NT2/D1 (cell line): ENCODE data around the gene ASB4.

ENCODE experiments used
- DNase-seq: peaks from one replicate; pipeline ENCODE4 v3.0.0-alpha.2; 2011; ENCODE audit warnings: low read depth, low spot score
- H3K27me3 ChIP-seq: 2 replicates; pipeline ENCODE4 v1.6.0; 2011; ENCODE audit warnings: mild to moderate bottlenecking; ENCODE audit not compliant: insufficient read length, insufficient read depth
- H3K36me3 ChIP-seq: 2 replicates; pipeline ENCODE4 v1.6.1; 2011; ENCODE audit warnings: mild to moderate bottlenecking, low read length, mixed read lengths; ENCODE audit not compliant: insufficient read depth, insufficient read length
- H3K4me1 ChIP-seq: 2 replicates; pipeline ENCODE4 v1.5.1; 2011; ENCODE audit not compliant: insufficient read depth, insufficient read length
- H3K4me3 ChIP-seq: 2 replicates; pipeline ENCODE4 v1.5.1; 2011; ENCODE audit warnings: low read depth; ENCODE audit not compliant: insufficient read length
- H3K9ac ChIP-seq: 2 replicates; pipeline ENCODE4 v1.6.0; 2011; ENCODE audit warnings: low read depth; ENCODE audit not compliant: insufficient read length
- H3K9me3 ChIP-seq: 2 replicates; pipeline ENCODE4 v1.5.1; 2011; ENCODE audit warnings: mild to moderate bottlenecking, low read length; ENCODE audit not compliant: insufficient read depth
- SUZ12 ChIP-seq: IDR thresholded peaks from 2 replicates; pipeline ENCODE4 v1.6.1; 2011; ENCODE audit not compliant: insufficient read length, insufficient read depth; ENCODE audit errors: extremely low read depth
- YY1 ChIP-seq: IDR thresholded peaks from 2 replicates; pipeline ENCODE4 v1.6.1; 2011; ENCODE audit not compliant: insufficient read length, insufficient read depth
- ZNF274 ChIP-seq: IDR thresholded peaks from 2 replicates; pipeline ENCODE4 v1.6.1; 2011; ENCODE audit warnings: mild to moderate bottlenecking, low read depth, low read length

Gene ASB4

DNA sequence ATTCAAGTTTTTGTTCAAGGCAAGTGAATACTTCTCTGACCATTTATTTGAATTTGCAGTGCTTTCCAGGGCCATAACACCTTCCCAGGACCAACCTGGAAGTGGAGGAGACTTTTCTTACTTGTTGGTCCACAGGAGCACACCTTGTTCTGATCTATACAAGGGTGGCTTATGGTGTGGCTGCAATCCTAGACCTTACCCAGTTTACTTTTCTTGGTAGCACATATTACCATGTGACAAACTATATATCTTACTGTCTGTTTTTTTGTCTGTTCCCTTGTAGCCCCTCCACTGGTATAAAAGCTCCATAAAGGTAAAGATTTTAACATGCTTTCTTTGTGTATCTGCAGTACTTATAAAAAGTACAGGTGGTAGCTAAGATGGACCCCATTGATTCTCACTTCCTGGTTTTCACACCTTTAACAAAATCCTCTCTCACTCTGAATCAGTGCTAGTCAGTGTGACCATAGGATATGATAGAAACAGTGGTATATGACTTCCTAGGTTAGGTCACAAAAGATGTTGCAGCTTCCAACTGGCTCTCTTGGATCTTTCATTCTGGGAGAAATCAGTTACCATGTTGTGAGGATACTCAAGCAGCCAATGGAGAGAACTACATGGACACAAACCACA is 5.6 kb upstream of the ASB4 start:
- no peak overlapping the region for H3K4me3 ChIP-seq
- no peak for TF ChIP-seq ZNF274
- no peak for TF ChIP-seq SUZ12
- no peak for TF ChIP-seq YY1
- no peaks in the 10 kb centered on the region for H3K27me3 ChIP-seq
- no peaks in the 10 kb centered on the region for H3K36me3 ChIP-seq
- DNase-seq: no peak
- no peaks in the 10 kb centered on the region for H3K4me1 ChIP-seq
- no peaks in the 10 kb centered on the region for H3K9me3 ChIP-seq
- no peak overlapping the region for H3K9ac ChIP-seq

DNA sequence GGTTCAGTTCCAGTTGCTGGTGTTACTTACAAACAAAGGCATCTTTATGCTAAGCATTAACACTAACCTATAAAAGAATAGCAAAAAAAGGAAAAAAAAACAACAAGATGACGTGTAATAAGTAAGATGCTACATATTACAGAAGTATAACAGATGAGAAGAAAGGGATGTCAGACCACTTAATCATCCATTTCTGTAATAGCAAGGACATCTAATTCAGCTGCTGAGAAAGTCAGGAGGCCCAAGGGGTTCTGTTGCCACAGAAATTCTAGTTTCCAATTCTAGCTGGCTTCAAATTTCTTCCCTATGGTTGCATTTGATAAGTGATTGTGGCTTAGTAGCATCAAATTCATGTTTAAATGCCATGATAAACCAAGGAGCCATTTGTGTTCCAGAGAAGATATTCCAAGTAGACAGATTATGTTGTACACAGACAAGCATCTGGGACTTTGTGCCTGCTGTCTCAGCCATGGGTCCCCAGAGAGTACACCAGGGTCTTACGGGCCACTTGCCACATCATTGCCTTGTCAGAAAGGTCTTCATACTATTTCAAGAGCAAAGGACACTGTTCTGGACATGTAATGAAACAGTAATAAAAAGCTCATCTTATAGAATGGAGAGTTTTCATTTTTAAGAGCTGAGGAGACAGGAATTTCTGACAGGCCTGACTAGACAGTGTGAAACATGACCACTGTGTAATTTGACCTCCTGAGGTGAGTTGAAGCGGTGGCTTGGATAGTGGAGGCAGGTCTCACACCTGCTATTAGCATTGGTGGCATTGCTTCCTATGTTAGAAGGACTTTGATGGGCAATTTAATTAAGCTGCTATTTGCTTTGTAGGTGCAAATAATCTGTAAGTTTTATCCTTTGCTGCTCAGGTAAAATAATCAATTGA is 4.2 kb upstream of the ASB4 start:
- no peaks in the 10 kb centered on the region for H3K4me1 ChIP-seq
- TF ChIP-seq ZNF274 (no peak), YY1 (no peak), SUZ12 (no peak)
- H3K9ac ChIP-seq: no peak overlapping the region
- DNase-seq: no peak
- H3K27me3 ChIP-seq: no peaks in the 10 kb centered on the region
- no peak overlapping the region for H3K4me3 ChIP-seq
- H3K36me3 ChIP-seq: no peaks in the 10 kb centered on the region
- H3K9me3 ChIP-seq: no peaks in the 10 kb centered on the region

DNA sequence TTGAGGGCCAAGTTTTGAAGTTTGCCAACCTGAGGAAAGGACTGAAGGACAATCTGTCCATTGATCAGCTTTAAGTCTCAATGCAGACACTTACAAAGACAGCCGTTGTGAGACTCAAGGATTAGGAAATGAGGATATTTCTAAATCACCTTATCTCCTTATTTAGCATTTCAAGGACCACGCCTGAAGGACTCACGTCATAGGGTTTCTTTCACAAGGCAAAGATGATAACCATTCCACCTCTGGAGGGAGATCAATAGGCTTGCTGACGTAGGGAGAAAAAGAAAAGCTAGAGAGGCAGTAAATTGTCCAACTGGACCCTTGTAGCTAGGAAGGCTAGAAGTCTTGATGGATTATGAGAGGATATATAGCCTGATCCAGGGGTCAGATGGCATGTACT is 3.3 kb upstream of the ASB4 start:
- Histone ChIP-seq H3K36me3 (no peaks in the 10 kb centered on the region), H3K4me1 (no peaks in the 10 kb centered on the region), H3K4me3 (no peak overlapping the region), H3K27me3 (no peaks in the 10 kb centered on the region), H3K9me3 (no peaks in the 10 kb centered on the region), H3K9ac (no peak overlapping the region)
- no peak for DNase-seq
- TF ChIP-seq SUZ12 (no peak), YY1 (no peak), ZNF274 (no peak)

DNA sequence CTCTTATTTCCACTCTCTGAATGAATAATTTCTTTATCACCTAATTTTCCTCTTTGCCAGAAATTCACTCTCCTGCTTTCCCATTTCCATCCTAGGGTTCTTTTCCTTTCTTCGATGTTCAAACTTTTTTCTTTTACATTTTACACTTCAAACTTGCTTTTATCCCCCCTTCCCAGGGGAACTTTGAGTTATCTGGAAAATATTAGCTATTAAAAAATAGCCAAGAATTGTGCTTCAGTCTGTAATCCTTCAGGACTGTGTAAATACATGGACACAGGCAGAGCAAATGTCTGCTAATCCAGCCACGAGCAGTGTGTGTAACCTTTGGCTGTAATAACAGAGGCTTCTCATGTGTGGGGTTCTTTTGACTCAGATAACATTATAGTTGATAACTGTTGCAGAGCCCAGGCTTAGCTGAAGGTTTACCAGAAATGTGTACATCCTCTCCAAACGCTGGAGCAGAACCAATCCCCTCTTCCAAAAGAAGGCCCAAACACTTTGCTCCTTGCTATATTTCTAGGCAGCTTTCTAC is 4.6 kb downstream of the ASB4 start:
- TF ChIP-seq SUZ12 (no peak), YY1 (no peak), ZNF274 (no peak)
- H3K9me3 ChIP-seq: no peaks in the 10 kb centered on the region
- no peaks in the 10 kb centered on the region for H3K36me3 ChIP-seq
- no peak for DNase-seq
- no peaks in the 10 kb centered on the region for H3K27me3 ChIP-seq
- H3K4me1 ChIP-seq: no peaks in the 10 kb centered on the region
- H3K4me3 ChIP-seq: no peak overlapping the region
- no peak overlapping the region for H3K9ac ChIP-seq

DNA sequence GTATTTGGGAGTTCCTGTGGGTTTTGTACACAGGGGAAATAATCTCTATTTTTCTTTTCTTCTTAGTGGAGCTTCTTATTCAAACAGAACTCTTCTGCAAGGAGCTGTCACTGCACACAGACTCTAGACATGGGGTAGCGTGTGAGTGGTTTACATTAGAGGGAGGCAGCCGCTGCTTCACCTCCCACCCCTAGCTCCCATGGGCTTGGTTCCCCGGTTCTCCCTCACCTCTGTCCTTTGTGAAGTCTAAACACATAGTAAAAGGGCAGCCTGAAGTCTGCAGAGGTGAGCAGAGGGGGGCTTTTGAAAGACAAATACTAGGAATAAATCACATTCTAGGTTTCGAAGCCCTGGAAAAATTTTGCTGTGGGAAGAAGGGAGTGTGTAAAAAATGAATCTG is 5.5 kb downstream of the ASB4 start:
- Histone ChIP-seq H3K4me3 (no peak overlapping the region), H3K27me3 (no peaks in the 10 kb centered on the region), H3K9me3 (no peaks in the 10 kb centered on the region), H3K9ac (no peak overlapping the region), H3K36me3 (no peaks in the 10 kb centered on the region), H3K4me1 (no peaks in the 10 kb centered on the region)
- TF ChIP-seq ZNF274: no peak
- TF ChIP-seq SUZ12: no peak
- TF ChIP-seq YY1: no peak
- DNase-seq: no peak

DNA sequence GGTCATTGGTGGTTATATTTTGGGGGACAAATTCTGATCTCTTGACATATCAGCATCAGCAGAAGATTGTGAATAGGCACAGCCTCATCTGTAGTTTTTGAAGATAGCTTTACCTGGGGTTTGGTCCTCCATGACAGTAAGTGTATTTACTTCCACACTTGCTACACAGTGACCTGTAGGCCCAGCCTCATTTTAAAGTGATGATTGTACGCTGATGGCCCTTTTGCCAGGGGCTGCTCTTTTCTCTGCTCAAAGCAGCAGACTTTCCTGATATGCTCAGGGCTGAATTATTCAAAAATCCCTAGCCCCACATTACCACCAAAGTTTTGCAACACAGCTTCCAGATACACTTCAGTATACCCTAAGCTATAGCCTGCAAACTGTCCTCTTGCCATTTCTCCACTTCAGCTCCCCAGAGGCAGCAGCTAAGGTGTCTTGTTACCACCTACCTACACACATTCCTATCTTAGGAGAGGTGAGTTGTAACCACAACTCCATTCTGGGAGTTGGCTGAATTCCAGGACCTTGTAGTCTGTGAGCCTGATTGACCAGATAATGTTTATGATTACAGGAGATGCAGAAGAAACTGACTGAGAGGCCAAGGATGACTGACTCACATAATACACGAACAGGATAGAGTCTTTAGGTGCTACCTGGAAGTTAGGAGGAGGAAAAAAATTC is 6.0 kb downstream of the ASB4 start:
- Histone ChIP-seq H3K36me3 (no peaks in the 10 kb centered on the region), H3K4me1 (no peaks in the 10 kb centered on the region), H3K27me3 (no peaks in the 10 kb centered on the region), H3K4me3 (no peak overlapping the region), H3K9me3 (no peaks in the 10 kb centered on the region), H3K9ac (no peak overlapping the region)
- TF ChIP-seq YY1 (no peak), SUZ12 (no peak), ZNF274 (no peak)
- DNase-seq: no peak

DNA sequence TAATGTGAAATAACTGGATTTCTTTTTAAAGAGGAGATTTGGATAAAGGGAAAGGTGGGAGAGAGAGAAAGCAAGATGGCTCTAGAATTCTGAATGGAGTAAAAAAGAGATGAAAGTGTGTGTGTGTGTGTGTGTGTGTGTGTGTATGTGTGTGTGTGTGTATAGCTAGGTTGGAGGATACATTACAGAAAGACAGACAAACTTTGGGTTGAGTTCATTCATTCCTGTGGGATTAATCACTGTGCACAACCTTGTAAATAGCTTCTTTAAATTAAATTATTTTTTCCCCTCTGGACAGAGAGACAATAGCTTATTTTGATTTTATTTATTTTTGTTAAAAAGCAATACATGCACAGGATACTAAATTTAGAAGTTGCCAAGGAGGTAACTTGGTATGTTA is 7.5 kb downstream of the ASB4 start:
- H3K4me1 ChIP-seq: no peaks in the 10 kb centered on the region
- H3K9me3 ChIP-seq: no peaks in the 10 kb centered on the region
- no peak for TF ChIP-seq YY1
- TF ChIP-seq ZNF274: no peak
- no peak for TF ChIP-seq SUZ12
- no peak overlapping the region for H3K9ac ChIP-seq
- H3K27me3 ChIP-seq: no peaks in the 10 kb centered on the region
- no peak overlapping the region for H3K4me3 ChIP-seq
- DNase-seq: no peak
- no peaks in the 10 kb centered on the region for H3K36me3 ChIP-seq
